ENCODE data around the gene ATXN7L2. TPM values are rescaled to one million over a fixed set of nuclear protein-coding genes. Genes with fewer than 3 reads are reported as not detected.
A peak's percentile ranks its signal among the peaks of the same experiment; 100 is the strongest.
"Not testable (repeated sequence)": the region's sequence is repeated elsewhere in the genome, so short reads cannot be mapped to it uniquely, and the experiment has no call there.

Gene ATXN7L2
- total RNA-seq, 1 donor = 4.4 TPM

DNA sequence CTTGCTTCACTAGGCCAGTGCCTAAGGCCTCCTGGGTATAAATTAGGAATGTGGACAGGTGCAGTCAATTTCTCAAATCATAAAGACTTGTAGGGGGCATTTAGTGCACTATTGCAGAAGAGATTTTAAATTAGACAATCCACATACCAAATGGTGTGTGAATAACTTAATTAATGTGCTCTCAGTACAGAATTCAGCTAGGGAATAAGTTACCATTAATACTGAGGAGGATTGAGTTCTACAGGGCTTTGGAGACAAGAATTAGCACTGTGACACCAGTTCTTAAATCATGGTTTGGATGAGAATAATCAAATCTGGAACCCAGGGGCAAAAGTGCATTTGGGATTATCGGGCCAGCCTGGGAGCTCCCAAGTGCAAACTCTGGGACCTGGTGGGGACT, 15.6 kb upstream of the ATXN7L2 start:
- Histone ChIP-seq H3K4me1 (ENCODE audit: insufficient read depth, low read length) (peaks cover 14% of the 10 kb centered on the region), H3K4me3 (ENCODE audit: low read length) (no peak overlapping the region), H3K27me3 (ENCODE audit: insufficient read depth, low read length) (peaks cover 91% of the 10 kb centered on the region), H3K9me3 (ENCODE audit: low read depth, low read length) (no peaks in the 10 kb centered on the region)

DNA sequence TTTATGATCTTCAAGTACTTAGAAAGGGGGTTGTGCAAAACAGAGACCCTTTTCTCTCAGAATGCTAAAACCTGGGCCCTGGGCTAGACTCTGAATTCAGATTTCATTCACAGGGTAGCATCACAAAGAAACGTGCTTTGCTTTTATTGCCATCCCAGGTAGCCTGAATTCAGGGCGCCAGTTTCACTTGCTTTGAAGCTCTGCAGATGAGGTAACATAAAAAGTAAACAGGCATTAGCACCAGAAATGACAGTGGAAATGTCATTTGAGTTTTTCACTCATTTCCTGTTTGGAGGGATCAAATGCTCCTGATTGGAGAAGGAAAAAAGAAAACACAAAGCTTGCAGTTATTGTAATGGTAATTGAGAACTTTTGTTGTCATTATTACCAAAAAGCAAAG, 14.8 kb upstream of the ATXN7L2 start:
- peaks cover 89% of the 10 kb centered on the region for H3K27me3 ChIP-seq (ENCODE audit: insufficient read depth, low read length)
- no peaks in the 10 kb centered on the region for H3K9me3 ChIP-seq (ENCODE audit: low read depth, low read length)
- H3K4me3 ChIP-seq (ENCODE audit: low read length) = no peak overlapping the region
- peaks cover 14% of the 10 kb centered on the region for H3K4me1 ChIP-seq (ENCODE audit: insufficient read depth, low read length)

DNA sequence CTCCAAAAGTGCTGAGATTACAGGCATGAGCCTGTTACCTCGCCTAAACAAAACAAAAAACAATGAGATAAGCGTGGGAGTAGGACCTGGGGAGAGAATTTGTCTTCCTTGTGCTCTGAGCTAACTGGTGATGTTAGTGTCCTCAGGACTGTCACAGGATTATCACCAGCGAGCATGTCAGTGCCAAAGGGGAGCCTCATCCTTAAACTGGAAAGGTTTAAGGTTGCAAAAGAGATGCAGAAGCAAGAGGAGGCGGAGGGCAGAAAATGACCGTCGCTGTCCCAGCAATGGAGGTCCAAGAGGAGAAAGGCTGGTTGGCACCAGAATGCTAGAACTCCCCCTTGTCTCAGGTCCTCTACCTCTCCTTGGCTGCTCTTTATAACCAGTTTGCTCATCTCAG, 13.5 kb upstream of the ATXN7L2 start:
- Histone ChIP-seq H3K4me3 (ENCODE audit: low read length) (no peak overlapping the region), H3K9me3 (ENCODE audit: low read depth, low read length) (no peaks in the 10 kb centered on the region), H3K4me1 (ENCODE audit: insufficient read depth, low read length) (peaks cover 14% of the 10 kb centered on the region), H3K27me3 (ENCODE audit: insufficient read depth, low read length) (peaks cover 75% of the 10 kb centered on the region)

DNA sequence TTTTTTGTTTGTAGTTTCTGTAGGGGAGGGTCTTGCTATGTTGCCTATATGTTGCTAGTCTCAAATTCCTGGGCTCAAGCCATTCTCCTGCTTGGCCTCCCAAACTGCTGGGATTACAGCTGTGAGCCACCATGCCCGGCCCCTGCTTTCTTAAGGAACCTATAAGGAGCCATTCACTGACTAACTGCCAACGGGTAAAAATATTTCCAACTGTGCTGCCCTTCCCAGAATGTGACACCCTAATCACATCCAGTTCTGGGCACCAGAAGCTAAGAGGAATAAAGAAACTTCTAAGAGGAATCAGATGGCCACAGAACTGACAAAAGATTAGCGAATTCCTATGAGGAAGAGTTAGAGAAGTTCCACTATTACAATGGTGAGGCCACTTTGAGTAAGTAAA, 10.9 kb upstream of the ATXN7L2 start:
- Histone ChIP-seq H3K4me1 (ENCODE audit: insufficient read depth, low read length) (peaks cover 3% of the 10 kb centered on the region), H3K27me3 (ENCODE audit: insufficient read depth, low read length) (peaks cover 62% of the 10 kb centered on the region), H3K4me3 (ENCODE audit: low read length) (no peak overlapping the region), H3K9me3 (ENCODE audit: low read depth, low read length) (no peaks in the 10 kb centered on the region)

DNA sequence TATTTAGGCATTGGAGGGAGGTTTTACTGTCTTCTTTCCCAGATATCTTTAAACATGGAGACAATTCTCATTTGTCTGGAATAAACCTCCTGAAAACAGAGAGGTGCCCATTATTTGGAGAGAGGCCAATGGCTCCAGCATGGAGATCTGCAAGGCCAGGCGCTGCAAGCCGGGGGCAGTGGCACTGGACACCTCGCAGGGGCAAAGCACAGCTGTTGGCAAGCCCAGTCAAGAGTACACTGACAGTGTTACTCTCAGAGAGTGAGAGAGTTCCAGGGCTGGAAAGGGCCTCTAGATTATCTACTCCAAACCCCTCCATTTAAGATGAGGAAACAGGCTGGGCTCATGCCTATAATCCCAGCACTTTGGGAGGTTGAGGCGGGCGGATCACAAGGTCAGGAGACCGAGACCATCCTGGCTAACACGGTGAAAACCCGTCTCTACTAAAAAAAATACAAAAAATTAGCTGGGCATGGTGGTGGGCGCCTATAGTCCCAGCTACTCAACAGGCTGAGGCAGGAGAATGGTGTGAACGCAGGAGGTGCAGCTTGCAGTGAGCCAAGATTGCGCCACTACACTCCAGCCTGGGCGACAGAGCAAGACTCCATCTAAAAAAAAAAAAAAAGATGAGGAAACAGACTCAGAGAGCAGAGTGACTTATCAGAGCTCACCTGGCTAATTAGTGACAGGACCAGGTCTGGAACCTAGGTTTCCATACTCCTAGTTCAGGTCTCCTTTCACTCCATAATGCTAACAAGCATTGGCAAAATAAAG, 10.2 kb upstream of the ATXN7L2 start:
- peaks cover 57% of the 10 kb centered on the region for H3K27me3 ChIP-seq (ENCODE audit: insufficient read depth, low read length)
- not testable (repeated sequence) for H3K4me3 ChIP-seq (ENCODE audit: low read length); H3K4me1 ChIP-seq (ENCODE audit: insufficient read depth, low read length); H3K9me3 ChIP-seq (ENCODE audit: low read depth, low read length)

DNA sequence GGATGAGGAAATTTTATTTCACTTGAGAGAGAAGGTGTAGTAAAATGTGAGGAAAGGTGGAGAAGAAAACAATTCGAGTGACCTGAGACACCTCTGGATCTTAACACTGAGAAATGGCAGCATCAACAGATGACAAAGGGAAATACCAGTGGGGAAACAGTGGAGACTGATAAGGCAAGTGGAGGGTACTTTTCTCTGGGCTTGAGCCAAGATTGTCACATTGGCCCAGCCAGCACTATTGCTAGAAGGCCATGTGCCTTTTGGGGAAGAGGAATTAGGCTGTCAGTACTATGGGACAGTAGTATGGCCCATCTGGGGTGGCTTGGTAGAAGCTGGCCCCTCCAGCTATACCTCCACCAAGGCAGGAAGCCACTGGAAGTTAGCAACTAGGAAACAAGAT, 9.0 kb upstream of the ATXN7L2 start:
- Histone ChIP-seq H3K4me3 (ENCODE audit: low read length) (no peak overlapping the region), H3K4me1 (ENCODE audit: insufficient read depth, low read length) (peaks cover 11% of the 10 kb centered on the region), H3K27me3 (ENCODE audit: insufficient read depth, low read length) (peaks cover 47% of the 10 kb centered on the region), H3K9me3 (ENCODE audit: low read depth, low read length) (no peaks in the 10 kb centered on the region)

DNA sequence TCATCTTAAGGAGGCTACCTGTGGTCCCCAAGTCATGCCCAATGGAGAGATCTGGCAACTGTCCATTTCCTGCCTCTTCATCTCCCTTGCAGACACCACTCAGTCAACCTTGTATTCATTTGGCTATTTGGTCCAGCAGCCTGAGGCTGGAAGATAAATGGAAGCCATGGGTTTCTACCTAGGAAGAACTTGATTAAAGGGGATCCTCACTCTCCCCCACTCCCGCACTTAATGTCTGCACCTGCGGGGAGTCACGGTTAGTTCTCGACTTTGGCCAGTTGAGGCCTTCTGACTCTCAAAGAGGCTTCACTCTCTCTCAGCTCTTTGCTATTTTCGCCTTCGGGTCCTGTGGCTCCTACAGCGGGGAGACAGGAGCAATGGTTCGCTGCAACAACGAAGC, 8.4 kb upstream of the ATXN7L2 start:
- H3K4me3 ChIP-seq (ENCODE audit: low read length) = no peak overlapping the region
- H3K4me1 ChIP-seq (ENCODE audit: insufficient read depth, low read length) = peaks cover 11% of the 10 kb centered on the region
- H3K9me3 ChIP-seq (ENCODE audit: low read depth, low read length) = no peaks in the 10 kb centered on the region
- H3K27me3 ChIP-seq (ENCODE audit: insufficient read depth, low read length) = peaks cover 43% of the 10 kb centered on the region

DNA sequence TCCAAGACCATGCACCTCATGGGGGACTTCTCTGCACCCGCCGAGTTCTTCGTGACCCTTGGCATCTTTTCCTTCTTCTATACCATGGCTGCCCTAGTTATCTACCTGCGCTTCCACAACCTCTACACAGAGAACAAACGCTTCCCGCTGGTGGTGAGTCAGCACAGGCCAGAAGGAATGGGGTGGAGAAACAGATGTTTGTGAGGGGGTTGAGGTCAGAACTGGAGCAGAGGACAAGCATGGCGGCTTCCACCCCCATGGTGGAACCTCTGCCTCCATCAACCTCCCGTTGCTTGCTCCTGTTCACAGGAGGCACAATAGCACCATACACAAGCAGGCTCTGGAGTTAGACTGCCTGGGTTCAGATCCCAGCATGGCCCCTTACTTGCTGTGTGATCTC, 6.9 kb upstream of the ATXN7L2 start:
- peaks cover 11% of the 10 kb centered on the region for H3K4me1 ChIP-seq (ENCODE audit: insufficient read depth, low read length)
- no peaks in the 10 kb centered on the region for H3K9me3 ChIP-seq (ENCODE audit: low read depth, low read length)
- no peak overlapping the region for H3K4me3 ChIP-seq (ENCODE audit: low read length)
- peaks cover 33% of the 10 kb centered on the region for H3K27me3 ChIP-seq (ENCODE audit: insufficient read depth, low read length)

DNA sequence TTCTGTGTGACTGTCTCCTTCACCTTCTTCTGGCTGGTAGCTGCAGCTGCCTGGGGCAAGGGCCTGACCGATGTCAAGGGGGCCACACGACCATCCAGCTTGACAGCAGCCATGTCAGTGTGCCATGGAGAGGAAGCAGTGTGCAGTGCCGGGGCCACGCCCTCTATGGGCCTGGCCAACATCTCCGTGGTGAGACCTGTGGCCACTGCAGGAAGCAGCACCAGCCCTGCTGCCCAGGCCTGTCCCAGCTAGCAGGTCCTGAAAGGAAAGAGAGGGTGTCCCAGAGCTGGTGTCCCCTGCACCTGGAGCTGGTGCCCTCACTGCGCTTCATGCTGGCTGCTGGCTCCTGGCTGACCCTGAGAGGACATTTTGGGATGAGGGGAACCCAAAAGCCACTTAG, 5.9 kb upstream of the ATXN7L2 start:
- Histone ChIP-seq H3K9me3 (ENCODE audit: low read depth, low read length) (no peaks in the 10 kb centered on the region), H3K4me3 (ENCODE audit: low read length) (no peak overlapping the region), H3K27me3 (ENCODE audit: insufficient read depth, low read length) (peaks cover 28% of the 10 kb centered on the region), H3K4me1 (ENCODE audit: insufficient read depth, low read length) (peaks cover 12% of the 10 kb centered on the region)

DNA sequence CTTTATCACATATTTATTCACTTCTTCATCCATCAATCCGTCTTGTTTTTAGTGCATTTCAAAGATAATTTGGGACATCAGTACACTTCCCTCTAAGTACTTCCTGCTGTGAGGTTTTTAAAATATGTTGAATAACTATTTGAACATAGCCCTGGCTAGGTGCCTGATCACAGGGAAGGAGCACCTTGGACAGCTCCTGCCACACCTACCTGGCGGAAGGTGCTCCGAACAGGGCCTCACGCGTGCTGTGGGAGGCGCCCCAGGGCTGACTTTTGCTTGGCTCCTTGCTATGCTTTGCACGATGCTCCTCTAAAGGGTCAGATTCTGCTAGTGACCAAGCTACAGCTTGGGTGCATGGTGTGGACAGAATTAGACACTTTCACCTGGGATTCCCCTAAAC, 4.9 kb upstream of the ATXN7L2 start:
- Histone ChIP-seq H3K4me1 (ENCODE audit: insufficient read depth, low read length) (peaks cover 19% of the 10 kb centered on the region), H3K27me3 (ENCODE audit: insufficient read depth, low read length) (peaks cover 22% of the 10 kb centered on the region), H3K4me3 (ENCODE audit: low read length) (no peak overlapping the region), H3K9me3 (ENCODE audit: low read depth, low read length) (no peaks in the 10 kb centered on the region)

DNA sequence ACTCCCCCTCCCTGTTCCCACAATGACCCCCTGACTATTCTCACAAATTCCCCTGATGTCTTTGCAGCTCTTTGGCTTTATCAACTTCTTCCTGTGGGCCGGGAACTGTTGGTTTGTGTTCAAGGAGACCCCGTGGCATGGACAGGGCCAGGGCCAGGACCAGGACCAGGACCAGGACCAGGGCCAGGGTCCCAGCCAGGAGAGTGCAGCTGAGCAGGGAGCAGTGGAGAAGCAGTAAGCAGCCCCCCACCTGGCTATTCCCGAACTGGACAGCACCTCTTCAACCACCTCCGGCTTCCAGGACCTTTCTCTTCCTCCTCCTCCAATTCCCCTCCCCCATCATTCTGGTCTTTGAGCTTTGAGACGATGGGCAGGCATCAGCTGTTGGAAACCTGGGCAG, 4.4 kb upstream of the ATXN7L2 start:
- Histone ChIP-seq H3K9me3 (ENCODE audit: low read depth, low read length) (no peaks in the 10 kb centered on the region), H3K4me3 (ENCODE audit: low read length) (no peak overlapping the region), H3K27me3 (ENCODE audit: insufficient read depth, low read length) (peaks cover 22% of the 10 kb centered on the region), H3K4me1 (ENCODE audit: insufficient read depth, low read length) (peaks cover 21% of the 10 kb centered on the region)

DNA sequence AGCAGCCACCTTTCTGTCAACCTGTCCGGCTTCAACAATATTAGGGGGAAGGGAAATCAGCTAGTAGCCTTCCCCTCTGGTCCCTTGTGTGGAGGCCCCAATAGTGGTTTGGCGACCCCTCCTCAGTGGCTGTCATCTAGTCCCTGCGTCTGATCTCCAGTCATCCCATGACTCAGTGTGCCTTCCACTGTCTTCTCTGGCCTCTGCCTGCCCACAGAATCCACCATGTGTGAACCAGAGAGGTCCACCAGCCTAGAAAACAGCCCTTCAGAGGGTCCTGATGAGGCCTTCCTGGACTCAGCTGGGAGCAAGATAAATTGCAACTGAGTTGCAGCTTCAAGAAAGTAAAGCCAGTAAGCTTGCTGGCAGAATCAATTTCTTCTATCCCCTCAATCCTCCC, 3.8 kb upstream of the ATXN7L2 start:
- peaks cover 22% of the 10 kb centered on the region for H3K27me3 ChIP-seq (ENCODE audit: insufficient read depth, low read length)
- peaks cover 27% of the 10 kb centered on the region for H3K4me1 ChIP-seq (ENCODE audit: insufficient read depth, low read length)
- no peaks in the 10 kb centered on the region for H3K9me3 ChIP-seq (ENCODE audit: low read depth, low read length)
- H3K4me3 ChIP-seq (ENCODE audit: low read length) = no peak overlapping the region

DNA sequence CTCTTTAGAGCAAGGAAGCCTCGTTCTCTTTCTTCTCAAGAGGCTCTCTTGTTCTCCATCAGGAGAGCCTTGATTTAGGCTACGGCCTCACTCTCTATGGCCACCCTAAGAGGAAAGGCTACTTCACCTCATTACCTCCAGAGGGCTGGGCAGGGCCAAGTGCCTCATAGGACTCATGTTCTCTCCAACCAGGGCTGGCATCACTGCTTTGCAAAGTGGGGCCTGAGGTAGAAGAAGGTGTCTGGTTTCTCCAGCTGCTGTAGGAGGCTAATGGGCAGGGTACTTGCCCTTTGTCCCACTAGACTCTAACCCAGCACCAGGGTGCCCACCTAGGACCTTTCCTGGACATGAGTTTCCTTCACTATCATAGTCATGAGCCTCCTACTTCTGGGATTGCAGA, 2.1 kb upstream of the ATXN7L2 start:
- peaks cover 19% of the 10 kb centered on the region for H3K27me3 ChIP-seq (ENCODE audit: insufficient read depth, low read length)

DNA sequence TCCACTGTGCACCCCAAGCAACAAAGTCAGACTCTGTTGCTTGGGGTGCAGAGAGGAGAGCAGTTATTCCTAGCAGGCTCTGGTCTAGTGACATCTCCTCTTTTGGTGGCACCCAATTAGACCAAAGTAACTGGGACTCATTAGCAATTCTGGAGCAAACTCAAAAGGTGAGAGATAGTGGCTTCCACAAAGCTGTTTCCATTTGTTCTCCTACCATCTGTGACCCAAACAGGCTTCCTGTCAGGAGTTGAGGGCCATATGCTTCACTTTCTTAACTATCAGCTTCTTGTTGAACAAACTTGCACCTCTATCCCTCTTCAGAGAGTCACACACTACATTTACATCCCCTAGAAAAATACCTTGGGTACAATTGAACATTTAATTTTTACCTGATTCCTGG, 1.5 kb upstream of the ATXN7L2 start:
- no peak overlapping the region for H3K4me3 ChIP-seq (ENCODE audit: low read length)
- H3K4me1 ChIP-seq (ENCODE audit: insufficient read depth, low read length) = peaks cover 28% of the 10 kb centered on the region
- H3K27me3 ChIP-seq (ENCODE audit: insufficient read depth, low read length) = peaks cover 15% of the 10 kb centered on the region
- H3K9me3 ChIP-seq (ENCODE audit: low read depth, low read length) = no peaks in the 10 kb centered on the region

More for the DNA sequence above, 2.1 kb upstream of the ATXN7L2 start:
- Histone ChIP-seq H3K9me3 (ENCODE audit: low read depth, low read length) (no peaks in the 10 kb centered on the region), H3K4me3 (ENCODE audit: low read length) (no peak overlapping the region), H3K4me1 (ENCODE audit: insufficient read depth, low read length) (peaks cover 28% of the 10 kb centered on the region)

DNA sequence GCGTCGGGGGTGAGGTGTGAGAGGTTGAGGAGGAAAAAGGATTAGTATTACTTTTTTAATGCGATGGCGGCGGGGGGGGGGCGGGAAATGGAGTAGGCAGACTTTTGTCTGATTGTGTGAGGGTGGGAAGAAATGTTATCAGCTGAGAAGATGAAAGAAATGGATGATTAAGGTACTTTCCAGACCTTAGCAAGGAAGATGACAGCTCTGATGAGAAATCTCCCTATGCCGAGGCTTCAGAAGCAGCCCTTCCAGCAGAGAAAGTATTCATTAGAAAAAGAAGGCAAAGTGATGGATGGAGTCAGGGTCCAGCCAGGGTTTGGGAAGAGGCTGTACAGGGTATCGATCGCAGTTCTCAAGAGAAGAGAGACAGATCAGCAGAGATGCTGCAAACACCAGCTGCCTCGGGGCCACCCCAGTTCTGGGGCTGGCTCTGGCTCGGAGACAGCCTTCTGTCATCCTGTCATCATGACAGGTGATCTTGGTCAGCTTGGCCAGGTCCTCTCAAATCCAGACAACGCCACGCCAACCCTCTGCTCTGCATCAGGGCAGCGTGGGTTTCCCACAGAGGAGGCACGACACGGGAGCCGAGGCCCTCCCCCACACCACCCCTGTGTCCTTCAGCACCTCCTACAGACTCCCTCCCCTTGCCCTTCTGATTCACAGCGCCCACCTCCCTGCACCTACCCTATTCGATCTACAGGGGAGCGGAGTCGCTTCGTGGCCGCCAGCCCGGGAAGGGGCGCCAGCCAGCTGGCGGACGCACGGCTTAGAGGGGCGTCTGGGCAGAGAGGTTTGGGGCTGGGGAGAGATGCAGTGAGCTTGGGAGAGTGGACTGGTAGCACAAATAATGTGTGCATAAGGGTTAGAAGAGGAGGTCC, 674 bp upstream of the ATXN7L2 start:
- Histone ChIP-seq H3K4me3 (ENCODE audit: low read length) (peak overlapping the region; percentile 57), H3K27me3 (ENCODE audit: insufficient read depth, low read length) (peaks cover 11% of the 10 kb centered on the region), H3K9me3 (ENCODE audit: low read depth, low read length) (no peaks in the 10 kb centered on the region), H3K4me1 (ENCODE audit: insufficient read depth, low read length) (peaks cover 23% of the 10 kb centered on the region)

Measured in mononuclear cell (primary cell).